Muscle layer of duodenum (tissue), 2 donors: ENCODE data around the gene CDON.
"Not testable (repeated sequence)": the region's sequence is repeated elsewhere in the genome, so short reads cannot be mapped to it uniquely, and the experiment has no call there.

Experiments used
- H3K27ac ChIP-seq: one replicate; pipeline ENCODE4 v1.7.0; 2013; ENCODE audit warnings: mild to moderate bottlenecking, low read length
- H3K27me3 ChIP-seq: one replicate; pipeline ENCODE4 v1.7.0; 2013; ENCODE audit warnings: low read depth, mild to moderate bottlenecking, control low read depth, low read length
- H3K36me3 ChIP-seq, 2 donors: one replicate each; pipeline ENCODE4 v1.7.0; 2013; ENCODE audit warnings: low read length in 2 of 2, control low read depth in 1 of 2, mild to moderate bottlenecking in 1 of 2; ENCODE audit not compliant: insufficient read depth in 2 of 2, control insufficient read depth in 1 of 2
- H3K4me1 ChIP-seq, 2 donors: one replicate each; pipeline ENCODE4 v1.7.0; 2013; ENCODE audit warnings: low read length in 2 of 2, mild to moderate bottlenecking in 2 of 2, control low read depth in 1 of 2, moderate library complexity in 1 of 2; ENCODE audit not compliant: insufficient read depth in 2 of 2, control insufficient read depth in 1 of 2
- H3K4me3 ChIP-seq, 2 donors: one replicate each; pipeline ENCODE4 v1.7.0; 2013; ENCODE audit warnings: low read length in 2 of 2, low read depth in 1 of 2, mild to moderate bottlenecking in 1 of 2
- H3K9me3 ChIP-seq, 2 donors: one replicate each; pipeline ENCODE4 v1.7.0; 2013; ENCODE audit warnings: low read length in 2 of 2, control low read depth in 1 of 2, mild to moderate bottlenecking in 1 of 2; ENCODE audit not compliant: control insufficient read depth in 1 of 2
- donor health status: healthy.

CDON gene

DNA sequence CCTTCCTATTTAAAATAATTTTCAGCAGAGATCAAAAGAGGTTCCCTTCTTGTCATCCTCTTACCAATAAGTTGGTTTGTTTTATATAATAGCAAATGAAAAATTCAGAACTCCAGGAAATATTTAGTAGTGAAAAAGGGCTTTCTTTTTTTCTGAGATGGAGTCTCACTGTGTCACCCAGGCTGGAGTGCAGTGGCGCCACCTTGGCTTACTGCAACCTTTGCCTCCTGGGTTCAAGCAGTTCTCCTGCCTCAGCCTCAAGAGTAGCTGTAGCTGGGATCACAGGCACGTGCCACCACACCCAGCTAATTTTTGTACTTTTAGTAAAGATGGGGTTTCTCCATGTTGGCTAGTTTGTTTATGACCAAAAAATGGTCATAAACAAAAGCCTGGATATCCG is 148.1 kb downstream of the CDON start:
- H3K4me3 ChIP-seq, H3K36me3 ChIP-seq, H3K9me3 ChIP-seq, H3K27me3 ChIP-seq, H3K4me1 ChIP-seq, H3K27ac ChIP-seq: not testable (repeated sequence)

DNA sequence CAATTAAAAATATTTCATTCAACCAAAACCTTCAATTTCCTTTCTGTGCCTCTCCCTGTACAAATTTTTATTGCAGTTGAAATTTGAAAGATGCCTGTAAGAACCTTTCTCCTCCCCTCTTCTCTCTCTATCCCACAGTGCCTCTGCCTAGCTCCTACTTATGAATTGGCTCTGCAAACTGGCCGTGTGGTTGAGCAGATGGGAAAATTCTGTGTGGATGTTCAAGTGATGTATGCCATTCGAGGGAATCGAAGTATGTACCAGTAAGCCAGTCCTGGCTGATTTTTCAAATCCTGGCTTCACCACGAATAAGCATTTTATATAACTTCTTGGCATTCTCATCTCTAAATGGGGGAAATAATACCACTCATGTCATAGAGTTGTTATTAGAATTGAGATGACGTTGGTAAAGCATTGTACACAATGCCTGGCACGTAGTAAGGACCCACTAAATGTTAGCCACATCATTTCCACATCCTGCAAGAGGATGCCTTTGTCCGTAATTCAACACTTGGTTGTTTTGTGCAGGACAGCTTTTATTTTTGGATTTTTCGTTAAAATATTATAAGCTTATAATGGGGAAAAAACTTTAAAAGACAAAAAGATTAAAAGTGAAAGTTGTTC is 152.3 kb downstream of the CDON start:
- no peaks in the 10 kb centered on the region for H3K9me3 ChIP-seq
- no peaks in the 10 kb centered on the region for H3K4me1 ChIP-seq
- no peak overlapping the region for H3K27ac ChIP-seq
- no peaks in the 10 kb centered on the region for H3K36me3 ChIP-seq
- H3K4me3 ChIP-seq, result no peak overlapping the region
- no peaks in the 10 kb centered on the region for H3K27me3 ChIP-seq
